ENCODE results near the gene DCUN1D2.

Gene DCUN1D2

GRCh38 chr13:113426591-113426986 is 63.9 kb downstream of the DCUN1D2 start:
- no peak for DNase-seq (ENCODE audit: extremely low read depth, low read depth)

GRCh38 chr13:113425941-113426590 is 64.4 kb downstream of the DCUN1D2 start:
- TF ChIP-seq CTCF (IDR thresholded peaks at IDR 0.05; ENCODE audit: low read depth, low read length), result no peak
- DNase-seq (ENCODE audit: extremely low read depth, low read depth), result no peak

More at GRCh38 chr13:113426591-113426986, 63.9 kb downstream of the DCUN1D2 start:
- no peak for TF ChIP-seq CTCF (IDR thresholded peaks at IDR 0.05; ENCODE audit: low read depth, low read length)

DNA sequence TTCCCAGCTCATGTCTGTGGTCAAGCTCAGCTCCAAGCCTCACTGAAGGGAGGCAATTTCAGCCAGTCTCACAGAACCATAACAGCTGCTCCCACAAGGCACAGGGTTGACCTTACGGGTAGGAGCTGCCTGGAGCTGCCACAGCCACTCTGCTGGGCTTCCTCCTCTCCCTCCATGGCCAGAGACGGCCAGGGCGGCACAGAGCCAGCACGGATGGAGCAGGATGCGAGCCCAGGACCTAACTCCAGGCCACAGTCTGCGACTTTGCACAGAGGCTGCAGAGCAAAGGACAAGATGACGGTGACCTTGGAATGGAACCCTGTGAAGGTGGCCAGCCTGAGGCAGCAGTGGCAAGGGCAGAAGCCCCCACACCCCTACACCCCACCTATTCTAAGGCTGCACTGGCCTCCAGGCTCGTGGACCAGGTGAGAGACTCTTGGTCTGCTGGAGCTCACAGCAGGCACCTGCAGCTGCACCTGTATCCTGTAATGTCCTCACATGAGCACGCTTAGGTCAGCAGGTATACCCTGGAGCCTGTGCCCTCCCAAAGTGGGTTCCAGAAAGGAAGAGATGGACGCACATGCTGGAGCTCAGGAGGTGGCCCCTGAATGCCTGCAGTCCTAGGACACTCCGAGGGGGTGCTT is 66.9 kb downstream of the DCUN1D2 start:
- no peak for DNase-seq (ENCODE audit: extremely low read depth, low read depth)
- no peak for TF ChIP-seq CTCF (IDR thresholded peaks at IDR 0.05; ENCODE audit: low read depth, low read length)

DNA sequence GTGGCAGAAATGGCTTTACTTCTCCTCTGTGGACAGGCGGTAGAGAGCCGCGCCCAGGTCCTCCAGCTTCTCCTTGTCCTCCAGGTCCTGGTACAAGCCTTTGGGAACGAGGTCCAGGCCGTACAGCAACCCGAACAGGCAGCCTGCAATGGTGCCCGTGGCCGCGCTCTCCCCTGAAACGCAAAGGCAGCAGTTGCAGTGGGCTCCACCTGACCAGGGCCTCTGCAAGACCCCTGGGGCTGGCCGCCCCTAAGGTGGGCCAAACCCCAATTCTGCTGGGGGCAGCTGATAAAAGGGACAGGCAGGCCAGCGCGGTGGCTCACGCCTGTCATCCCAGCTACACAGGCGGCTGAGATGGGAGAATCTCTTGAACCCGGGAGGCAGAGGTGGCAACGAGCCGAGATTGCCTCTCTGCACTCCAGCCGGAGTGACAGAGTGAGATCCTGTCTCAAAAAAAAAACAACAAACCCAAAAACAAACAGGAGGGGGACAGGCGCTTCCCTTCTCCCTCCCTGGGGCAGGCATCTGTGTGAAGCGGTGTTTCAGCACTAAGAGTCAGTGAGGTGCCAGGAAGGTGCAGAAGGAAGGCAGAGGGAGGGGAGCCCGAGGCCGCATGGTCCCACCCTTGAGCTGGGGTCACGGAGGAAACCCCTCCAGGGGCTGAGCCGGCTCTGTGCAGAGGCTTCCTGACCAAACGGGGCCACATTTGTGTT is 67.5 kb downstream of the DCUN1D2 start:
- DNase-seq (ENCODE audit: extremely low read depth, low read depth), result no peak
- TF ChIP-seq CTCF (IDR thresholded peaks at IDR 0.05; ENCODE audit: low read depth, low read length), result no peak

DNA sequence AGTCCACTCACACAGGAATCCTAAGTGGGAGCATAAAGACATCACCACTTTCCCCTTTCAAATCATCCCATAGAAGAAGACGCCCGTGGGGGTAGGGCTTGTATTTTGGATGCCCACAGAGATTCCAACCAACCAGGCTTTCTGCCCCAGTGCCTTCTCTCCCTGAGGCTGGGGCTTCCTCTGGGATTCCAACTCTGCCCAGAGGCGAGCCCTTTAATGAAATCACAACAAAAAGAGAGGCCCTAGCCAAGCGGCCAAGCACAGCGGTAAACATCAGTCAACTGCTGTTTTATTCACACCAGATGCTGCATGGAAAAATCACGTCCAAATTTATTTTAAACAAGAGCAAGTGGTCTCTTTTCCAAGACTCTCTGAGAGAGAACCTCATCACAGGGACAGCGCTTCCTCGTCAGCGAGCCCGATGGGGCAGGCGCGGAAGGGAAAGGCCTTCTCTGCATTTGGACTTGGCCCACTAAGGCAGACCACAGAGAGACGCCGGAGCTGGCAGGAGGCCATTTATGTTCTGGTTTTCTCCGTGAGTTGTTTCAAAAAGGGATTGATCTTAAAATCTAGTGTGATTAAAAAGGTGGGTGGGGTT is 68.7 kb downstream of the DCUN1D2 start:
- DNase-seq (ENCODE audit: extremely low read depth, low read depth), result peak; percentile 31
- TF ChIP-seq CTCF (IDR thresholded peaks at IDR 0.05; ENCODE audit: low read depth, low read length), result no peak

DNA sequence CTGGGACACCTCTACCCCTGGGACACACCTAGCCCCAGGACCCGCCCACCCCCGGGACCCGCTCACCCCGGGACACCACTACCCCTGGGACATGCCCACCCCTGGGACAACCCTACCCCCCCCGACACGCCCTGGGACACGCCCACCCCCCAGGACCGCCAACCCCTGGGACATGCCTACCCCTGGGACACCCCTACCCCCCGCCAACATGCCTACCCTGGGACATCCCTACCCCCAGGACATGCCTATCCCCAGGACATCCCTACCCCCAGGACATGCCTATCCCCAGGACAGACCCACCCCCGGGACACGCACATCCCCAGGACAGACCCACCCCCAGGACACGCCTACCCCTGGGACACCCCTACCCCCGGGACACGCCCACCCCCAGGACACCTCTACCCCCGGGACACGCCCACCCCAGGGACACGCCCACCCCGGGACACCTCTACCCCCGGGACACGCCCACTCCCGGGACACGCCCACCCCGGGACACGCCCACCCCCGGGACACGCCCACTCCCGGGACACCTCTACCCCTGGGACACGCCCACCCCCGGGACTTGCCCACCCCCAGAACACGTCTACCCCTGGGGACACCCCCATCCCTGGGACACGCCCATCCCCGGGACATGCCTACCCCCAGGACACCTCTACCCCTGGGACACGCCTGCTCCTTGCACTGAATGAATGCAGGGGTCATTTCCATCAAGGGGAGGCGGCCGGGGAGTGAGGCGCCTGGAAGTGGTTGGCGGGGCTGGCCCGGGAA is 69.5 kb downstream of the DCUN1D2 start:
- TF ChIP-seq CTCF (IDR thresholded peaks at IDR 0.05; ENCODE audit: low read depth, low read length), result no peak
- no peak for DNase-seq (ENCODE audit: extremely low read depth, low read depth)

Data from AG09319 (cell line).